Hindlimb muscle (tissue), 1 donor: Measurements from ENCODE around the gene INCENP. TPM values are rescaled to one million over a fixed set of nuclear protein-coding genes. Genes with fewer than 3 reads are reported as not detected.
"Not testable (repeated sequence)": the region's sequence is repeated elsewhere in the genome, so short reads cannot be mapped to it uniquely, and the experiment has no call there.

Experiments
- DNase-seq: peaks from one replicate; pipeline ENCODE4 v3.0.0-alpha.2; 2013
- polyA plus RNA-seq: library from polyadenylated mRNA; unstranded; fragments of 120-200 nt; gene quantifications from one replicate; pipeline ENCODE4 v1.2.1, GENCODE V29; 2013; ENCODE audit not compliant: insufficient read length

The INCENP gene
- polyA plus RNA-seq, 1 donor, result 18.2 TPM

- peak; percentile 59 for DNase-seq
Measured at GRCh38 chr11:62171261-62171723, 47.5 kb downstream of the INCENP start.

GRCh38 chr11:62172294-62172693 lies 48.5 kb downstream of the INCENP start:
- no peak for DNase-seq

- DNase-seq, result no peak
Measured at GRCh38 chr11:62176766-62177165, 53.0 kb downstream of the INCENP start.

- DNase-seq, result no peak
Measured at GRCh38 chr11:62179995-62180394, 56.2 kb downstream of the INCENP start.

GRCh38 chr11:62181097-62181496 lies 57.3 kb downstream of the INCENP start:
- no peak for DNase-seq

- no peak for DNase-seq
Measured at GRCh38 chr11:62182147-62182891, 58.5 kb downstream of the INCENP start.

- DNase-seq, result no peak
Measured at GRCh38 chr11:62186195-62186594, 62.4 kb downstream of the INCENP start.

- no peak for DNase-seq
Measured at GRCh38 chr11:62190011-62190410, 66.2 kb downstream of the INCENP start, which contains the start of gene SCGB1D1. Gene SCGB1D1 (plus strand): TSS chr11:62190216. CDS start chr11:62190285, 69 bp downstream.

GRCh38 chr11:62193952-62194351 lies 70.1 kb downstream of the INCENP start:
- DNase-seq, result no peak

GRCh38 chr11:62195010-62195409 lies 71.2 kb downstream of the INCENP start:
- not testable (repeated sequence) for DNase-seq

GRCh38 chr11:62195945-62196344 lies 72.1 kb downstream of the INCENP start:
- no peak for DNase-seq

- DNase-seq, result not testable (repeated sequence)
Measured at GRCh38 chr11:62197400-62197799, 73.6 kb downstream of the INCENP start.

GRCh38 chr11:62201376-62201775 lies 77.6 kb downstream of the INCENP start:
- DNase-seq, result no peak

Other genes with a start within 250 kb of the INCENP start
- gene FADS3, start 232.5 kb upstream of the INCENP start, polyA plus RNA-seq, result 49.6 TPM
- gene RAB3IL1, start 206.4 kb upstream of the INCENP start, polyA plus RNA-seq, result 31.7 TPM
- 4.8 TPM for gene BEST1, start 173.7 kb upstream of the INCENP start, polyA plus RNA-seq
- 1,681 TPM for gene FTH1, start 156.4 kb upstream of the INCENP start, polyA plus RNA-seq
- not detected for gene SCGB1D1, start 66.2 kb downstream of the INCENP start, polyA plus RNA-seq
- gene SCGB2A1, start 84.7 kb downstream of the INCENP start, polyA plus RNA-seq, result not detected
- not detected for gene SCGB1D2, start 118.2 kb downstream of the INCENP start, polyA plus RNA-seq
- not detected for gene SCGB2A2, start 146.1 kb downstream of the INCENP start, polyA plus RNA-seq
- gene SCGB1D4, start 175.1 kb downstream of the INCENP start, polyA plus RNA-seq, result not detected
- 3.5 TPM for gene ASRGL1, start 213.4 kb downstream of the INCENP start, polyA plus RNA-seq